Muscle of back (tissue), 11 donors: ENCODE results near the gene SLC25A26. TPM values are rescaled to one million over a fixed set of nuclear protein-coding genes. Genes with fewer than 3 reads are reported as not detected.

Experiments used
- DNase-seq, 3 donors: peaks; one replicate each; pipeline versions ENCODE4 v3.0.0 to v3.0.0-alpha.2; 2013
- polyA plus RNA-seq, 10 donors: library from polyadenylated mRNA; unstranded; fragments of 120-200 nt; gene quantifications; one replicate each; pipeline ENCODE4 v1.2.1, GENCODE V29; 2013; ENCODE audit not compliant: insufficient read length in 10 of 10

Gene SLC25A26
- polyA plus RNA-seq, 10 donors = 19.0 to 28.1 (median 26.1) TPM

DNA sequence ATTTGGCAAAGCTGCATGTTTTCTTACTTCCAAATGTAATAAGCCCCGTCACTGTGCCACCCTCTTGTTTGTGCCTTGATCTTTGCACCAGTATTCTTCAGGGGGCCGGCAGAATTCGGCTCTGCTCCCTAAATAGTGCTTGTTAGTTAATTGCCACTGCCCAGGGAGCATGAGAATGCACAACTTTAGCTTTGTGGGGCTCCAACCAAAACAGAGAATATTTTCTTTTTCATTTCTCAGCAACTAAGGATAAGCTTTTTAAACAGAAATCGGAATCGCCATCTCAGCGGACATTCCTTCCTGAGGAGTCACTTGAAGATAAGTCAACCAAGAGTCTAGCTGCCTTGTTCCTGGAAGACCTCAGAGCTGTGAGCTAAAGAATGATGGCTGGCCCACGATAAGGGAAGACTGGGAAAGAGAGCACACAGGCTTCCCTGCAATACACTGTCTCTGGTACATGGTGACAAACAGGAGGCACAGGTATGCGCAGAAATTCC, 174.0 kb downstream of the SLC25A26 start:
- no peak for DNase-seq

DNA sequence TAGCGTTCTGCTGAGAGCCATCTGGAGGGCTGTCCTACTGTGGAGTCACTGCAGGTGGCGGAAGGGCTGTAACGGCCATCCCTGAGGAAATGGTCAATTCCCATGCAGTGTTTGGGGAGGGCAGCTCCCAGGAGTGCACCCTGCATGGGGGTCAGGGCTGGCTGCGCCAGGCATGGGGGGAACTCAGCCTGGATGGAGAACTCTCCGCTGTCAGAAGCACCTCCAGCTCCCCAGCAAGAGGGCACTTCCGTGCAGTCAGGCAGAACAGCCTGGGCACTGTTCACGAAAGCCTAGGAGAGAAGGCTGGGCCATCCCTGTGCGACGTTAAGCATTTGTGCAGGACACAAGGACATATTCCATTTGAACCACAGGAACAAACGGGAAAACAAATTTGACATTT, 174.8 kb downstream of the SLC25A26 start:
- DNase-seq = no peak

DNA sequence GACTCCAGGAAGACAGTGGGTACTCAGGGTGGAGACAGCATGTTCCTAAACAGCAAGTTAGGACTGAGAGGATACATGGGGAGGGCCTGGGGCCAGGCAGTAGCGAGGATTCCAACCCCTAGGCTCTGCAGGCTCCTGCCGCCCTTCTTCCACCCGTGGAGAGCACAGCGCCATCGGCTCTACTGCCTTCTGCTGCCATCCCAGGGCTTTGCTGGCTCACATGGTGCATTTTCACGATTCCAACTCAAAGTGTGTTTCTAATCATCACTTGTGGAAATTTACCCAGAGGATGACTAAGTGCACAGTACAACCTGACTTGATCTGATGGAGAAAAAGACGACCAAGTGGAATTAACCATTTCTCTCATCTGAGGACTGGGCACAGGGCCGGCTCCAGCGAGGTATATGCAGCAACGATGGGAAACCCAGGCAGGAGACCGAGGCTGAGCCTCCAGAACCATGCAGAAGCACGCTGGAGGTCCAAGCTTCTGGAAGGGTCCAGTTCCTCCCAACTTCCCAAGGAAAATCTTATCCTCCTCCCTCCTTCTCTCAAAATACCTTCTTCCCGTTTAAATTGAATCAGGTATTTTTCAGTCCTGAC, 175.5 kb downstream of the SLC25A26 start:
- DNase-seq = no peak

DNA sequence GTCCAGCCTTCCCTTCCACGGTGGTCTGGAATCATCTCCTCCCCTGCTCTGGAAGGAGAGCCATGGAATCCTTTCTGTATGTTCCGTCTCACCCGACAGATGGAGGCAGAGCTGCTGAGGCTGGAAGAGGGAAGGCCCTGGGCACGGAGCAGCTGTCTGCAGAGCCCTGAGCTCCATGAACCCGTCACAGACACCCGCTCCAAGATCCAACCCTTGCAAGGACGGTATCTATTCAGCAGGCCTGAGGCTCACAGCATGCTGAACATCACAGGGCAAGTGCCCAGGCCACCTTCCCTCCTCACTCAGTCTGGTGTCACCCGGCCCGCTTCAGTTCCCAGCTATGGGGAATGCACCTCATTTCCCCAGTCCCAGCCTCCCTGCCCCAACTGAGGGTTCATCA, 176.1 kb downstream of the SLC25A26 start:
- no peak for DNase-seq

DNA sequence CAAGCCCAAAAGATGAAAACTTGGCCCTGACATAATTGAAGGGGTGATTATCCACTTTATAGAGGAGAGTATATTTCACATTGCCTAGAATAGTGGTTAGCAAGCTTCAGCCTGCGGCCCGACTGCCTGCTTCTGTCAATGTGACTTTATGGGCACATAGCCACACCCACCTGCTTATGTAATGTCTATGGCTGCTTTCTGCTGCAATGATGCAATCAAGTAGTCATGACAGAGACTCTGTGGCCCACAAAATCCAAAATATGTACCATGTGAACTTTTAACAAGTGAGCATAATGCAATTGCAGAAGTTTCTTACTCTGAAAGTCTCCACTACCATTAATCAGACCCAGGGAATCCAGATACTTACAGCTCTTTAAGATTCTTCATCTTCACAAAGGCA, 176.9 kb downstream of the SLC25A26 start:
- no peak for DNase-seq

DNA sequence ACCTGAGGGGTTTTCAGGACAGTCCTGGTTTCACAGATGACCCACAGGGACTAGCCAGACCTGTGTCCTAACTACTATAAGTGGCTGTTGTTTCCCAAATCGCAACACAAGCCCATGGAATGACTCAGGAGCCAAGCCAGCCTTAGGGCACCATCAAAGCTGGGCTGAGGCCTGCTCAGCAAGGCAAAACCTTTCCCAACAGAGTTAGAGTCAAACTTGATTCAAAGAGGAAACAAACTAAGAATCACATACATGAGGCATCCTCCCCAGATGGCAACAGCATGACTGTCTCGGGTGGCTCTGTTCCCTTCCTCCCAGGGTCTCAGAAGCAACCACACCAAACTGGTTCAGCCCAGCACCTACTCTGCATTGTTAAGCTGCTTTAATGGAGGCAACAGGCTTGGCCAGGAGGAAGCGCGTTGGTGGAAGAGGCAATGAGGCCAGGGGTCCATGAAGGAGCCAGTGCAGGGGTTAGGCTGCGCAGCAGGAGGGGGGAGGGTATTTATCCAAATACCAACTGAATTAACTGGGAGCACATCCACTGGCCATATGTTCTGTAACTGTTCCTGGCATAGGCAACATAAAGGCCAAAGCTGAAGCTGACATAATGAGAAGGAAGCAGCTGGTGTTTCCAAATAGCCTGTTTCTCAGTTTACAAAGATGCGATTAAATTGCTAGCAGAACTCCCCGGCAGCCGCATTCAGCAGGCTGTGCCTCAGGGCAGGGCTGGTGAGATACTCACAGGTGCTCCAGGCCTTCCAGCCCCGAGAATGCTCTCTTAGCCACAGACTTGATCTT, 177.6 kb downstream of the SLC25A26 start:
- peak in 2 of 3 donors; percentile 55 to 64 for DNase-seq

DNA sequence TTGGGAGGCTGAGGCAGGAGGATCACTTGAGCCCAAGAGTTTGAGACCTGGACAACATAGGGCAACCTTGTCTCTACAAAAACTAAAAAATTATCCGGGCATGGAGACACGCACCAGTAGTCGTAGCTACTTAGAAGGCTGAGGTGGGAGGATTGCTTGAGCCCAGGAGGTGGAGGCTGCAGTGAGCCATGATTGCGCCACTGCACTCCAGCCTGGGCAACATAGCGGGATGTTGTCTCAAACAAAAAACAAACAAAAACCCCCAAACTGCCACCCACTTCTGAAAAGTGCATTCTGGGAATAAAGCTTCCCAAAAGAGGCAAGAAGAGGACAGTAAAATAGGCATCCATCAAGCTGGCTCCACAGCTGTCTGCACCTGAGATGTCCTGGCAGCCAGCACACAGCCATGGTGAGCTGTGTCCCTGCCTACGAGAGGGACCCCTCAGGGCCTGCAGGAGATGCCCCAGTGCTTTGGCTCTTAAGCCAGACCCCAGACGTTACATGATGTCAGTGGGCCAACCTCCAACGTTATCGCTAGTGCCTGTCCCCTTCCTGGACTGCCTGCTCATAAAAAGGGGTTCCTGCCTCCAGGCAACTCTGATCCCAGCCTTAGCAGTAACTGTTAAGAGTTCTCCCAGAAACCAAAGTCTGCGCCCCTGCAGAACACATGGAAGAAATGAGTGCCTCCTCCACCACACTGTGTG, 178.9 kb downstream of the SLC25A26 start:
- DNase-seq = no peak

DNA sequence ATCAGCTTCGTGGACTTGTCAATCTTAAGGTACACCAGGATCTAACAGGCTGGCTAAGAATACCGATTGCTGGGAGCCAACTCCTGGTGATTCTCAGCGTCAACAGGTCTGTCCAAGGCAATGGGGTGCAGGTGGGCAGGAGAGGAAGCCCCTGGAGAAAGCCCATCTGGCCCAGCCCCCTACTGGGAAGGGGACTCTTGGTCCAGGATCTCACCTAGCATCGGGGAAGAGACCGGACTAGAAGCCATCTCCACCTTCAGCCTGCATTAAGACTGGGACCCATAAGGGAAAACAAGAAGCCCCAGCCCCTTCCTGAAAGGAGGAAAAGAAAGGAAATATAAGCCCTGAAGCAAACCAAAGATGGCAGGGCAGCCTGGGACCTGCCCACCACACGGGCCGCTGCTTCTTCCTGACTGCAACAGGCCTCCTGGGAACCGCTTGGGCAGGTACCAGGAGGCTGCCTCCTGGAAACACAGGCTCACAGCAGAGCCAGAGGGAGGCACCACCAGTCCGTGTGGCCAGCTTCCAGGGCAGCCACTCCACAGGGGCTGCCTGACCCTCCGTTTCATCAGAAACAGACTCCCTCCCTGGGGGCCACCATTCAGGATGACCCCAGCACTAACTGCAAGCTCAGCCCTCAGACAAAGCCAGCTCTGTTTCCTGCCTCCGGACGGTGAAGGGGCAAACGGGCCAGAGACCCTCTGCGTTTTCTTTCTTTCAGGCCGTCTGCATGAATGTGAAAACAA, 179.8 kb downstream of the SLC25A26 start:
- no peak for DNase-seq

DNA sequence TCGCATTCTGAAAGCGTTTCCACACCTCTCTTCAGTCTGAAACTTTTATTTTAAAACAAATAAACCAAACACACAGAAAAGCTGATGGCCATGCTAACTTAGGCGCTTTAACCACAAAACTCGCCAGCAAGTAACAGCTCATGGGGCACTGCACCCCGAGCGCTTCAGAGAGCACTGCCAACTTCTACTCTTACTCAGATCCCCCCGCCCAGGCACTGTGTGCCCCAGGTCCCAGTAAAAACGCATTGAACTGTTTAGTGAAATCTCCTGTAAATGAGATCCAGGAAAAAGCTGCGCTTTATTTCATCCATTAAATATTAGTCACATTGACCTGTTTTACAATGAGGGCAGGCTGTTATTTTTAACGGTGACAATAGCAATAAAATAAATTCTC, 180.4 kb downstream of the SLC25A26 start:
- DNase-seq = no peak

DNA sequence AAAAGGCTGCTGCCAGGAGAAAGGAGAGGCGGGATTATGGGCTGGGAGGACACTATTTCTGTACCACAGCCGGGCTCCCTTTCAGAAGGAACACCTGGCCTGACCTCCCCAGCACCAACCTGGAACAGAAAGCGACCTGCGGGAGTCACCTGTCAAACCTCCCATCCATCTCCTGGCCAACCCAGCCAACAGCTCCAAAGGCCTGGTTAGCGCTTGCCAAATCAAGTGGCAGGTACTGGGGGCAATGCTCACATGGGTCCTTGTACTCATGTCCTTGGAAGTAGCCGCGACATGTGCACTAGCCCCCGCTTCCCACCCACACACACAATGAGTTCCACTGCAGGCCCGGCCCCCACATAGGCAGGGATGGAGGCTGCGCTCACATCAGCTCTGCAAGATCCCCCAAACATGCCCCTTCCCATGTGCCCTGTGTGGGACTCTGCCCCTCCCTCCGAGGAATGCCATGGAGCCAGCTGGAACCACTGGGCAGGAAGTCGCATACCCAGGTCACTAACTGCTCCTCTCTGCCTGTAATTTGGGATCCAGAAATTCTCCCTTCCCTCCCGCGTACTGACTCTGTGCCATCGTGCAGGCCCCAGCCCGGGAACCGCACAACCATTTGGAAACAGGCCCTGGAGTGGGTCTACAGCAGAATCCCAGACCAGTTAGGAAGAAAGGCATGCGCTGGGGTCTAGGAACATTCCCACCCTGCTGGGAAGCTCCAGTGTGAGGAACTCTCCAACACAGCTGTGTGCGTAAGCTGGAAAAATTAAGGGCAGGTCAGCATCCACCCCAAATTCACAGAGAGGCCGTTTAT, 181.1 kb downstream of the SLC25A26 start:
- DNase-seq = peak in 2 of 3 donors; percentile 49 to 60

DNA sequence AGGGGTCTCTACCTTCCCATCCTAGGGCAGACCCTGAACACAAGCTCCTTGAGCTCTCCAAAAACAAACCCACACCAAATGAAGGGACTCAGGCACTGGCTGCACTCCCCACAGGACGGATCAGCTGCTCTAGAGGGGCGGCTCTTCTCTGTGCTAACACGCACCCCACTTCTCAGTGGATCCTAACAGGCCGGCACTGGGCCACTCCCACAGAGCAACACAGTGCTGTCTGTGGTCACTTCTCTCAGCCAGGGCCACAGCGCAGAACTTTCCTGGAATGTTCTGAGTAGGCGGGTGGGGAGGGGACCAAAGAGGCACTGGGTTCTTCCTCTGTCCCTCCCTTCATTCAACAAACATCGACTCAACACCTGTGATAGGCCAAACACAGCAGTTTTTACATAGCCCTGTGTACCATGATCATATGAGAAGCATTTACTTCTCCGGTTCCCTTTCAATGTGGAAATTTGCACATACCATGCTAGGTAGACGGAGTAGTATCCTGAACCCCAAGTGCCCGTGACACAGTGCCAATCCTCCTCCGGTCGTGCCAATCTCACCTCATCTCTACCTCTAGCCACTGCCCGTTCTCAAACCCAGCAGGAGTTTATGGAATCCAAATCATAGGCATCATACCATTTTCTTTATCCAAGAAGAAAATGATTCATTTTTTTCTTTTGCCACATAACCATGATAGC, 181.9 kb downstream of the SLC25A26 start:
- DNase-seq = peak in 1 of 3 donors; percentile 74

DNA sequence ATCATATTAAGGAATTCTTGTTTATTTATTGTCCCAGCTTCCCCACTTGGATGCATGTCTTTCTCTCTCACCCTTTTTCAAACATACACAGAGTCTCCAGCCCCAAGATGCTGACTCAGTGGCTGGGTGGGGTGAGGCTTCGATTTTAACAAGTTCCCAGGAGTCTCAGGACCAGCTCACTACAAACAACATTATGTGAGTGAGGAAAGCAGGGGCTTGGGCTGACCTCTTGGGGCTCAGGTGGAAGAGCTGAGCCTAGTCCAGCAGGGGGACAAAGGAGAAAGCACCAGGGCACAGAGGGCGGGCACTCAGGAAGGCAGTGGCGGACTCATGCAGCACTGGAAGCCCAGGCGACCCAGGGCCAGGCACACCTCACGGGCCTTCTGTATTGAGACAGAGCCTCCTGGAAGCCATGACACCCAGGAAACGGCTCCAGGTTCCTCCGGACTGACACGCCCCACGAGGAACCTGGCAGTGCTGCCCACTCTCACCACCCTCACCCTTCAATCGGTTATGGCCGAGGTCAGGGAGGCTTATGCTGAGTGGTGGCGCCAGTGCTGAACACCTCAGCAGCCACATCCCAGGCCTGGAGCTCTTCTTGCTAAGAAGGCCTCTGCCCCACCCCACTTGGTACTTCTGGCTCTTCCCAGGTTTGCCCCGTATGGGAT, 182.7 kb downstream of the SLC25A26 start:
- DNase-seq = no peak

DNA sequence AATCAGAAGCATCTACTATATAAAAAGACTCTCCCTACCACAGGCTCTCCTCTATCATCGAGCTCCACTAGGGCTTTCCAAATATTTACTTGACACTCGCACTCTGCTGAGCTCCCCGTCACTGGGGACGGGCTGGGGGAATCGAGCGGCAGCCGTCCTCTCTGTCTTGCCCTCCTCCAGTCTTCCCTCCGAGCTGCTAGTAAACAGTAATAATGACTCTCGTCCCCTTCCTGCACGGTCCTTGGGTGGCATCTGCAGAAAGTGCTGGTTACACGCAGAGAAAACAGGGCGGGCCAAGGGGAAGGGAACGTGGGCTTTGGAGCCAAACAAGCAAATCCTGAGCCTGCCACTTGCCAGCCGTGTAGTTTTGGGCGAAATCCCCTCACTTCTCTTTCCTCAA, 183.4 kb downstream of the SLC25A26 start:
- no peak for DNase-seq

DNA sequence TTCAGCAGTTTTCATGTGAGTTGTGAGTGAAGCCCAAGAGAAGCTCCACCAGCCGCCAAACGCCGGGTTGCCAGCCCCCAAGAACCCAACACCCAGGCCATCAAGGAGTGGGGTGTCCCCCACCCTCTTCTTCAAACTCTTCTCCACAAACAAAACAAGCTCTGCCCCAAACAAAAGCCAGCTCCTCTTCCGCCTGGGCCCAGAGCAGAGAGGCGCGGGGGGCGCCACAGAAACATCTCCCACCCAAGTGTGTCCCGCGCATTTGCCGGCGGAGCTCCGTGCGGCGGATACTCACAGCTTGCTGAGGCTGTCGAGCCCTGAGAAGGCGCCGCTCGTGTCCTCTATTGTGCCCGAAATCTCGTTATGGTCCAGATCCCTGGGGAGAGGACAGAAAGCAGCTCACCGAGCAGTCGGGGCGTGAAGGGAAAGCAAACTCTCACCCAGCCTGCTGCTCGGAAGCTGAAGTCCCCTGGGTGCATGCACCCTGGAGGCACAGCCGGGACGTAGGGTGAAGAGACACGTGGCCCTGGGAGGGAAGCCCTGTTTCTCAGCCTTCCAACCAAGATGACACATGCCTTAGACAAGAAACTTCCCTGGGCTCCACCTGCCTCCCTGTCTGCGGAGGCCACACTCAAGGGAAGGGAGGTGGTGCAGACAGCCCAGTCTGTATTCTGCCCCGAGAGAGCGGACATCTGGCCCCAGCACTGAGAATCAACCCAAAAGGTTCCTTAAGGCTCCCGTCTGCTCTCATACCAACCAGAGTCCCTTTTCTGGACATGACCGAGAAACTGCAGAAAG, 184.3 kb downstream of the SLC25A26 start:
- DNase-seq = no peak

DNA sequence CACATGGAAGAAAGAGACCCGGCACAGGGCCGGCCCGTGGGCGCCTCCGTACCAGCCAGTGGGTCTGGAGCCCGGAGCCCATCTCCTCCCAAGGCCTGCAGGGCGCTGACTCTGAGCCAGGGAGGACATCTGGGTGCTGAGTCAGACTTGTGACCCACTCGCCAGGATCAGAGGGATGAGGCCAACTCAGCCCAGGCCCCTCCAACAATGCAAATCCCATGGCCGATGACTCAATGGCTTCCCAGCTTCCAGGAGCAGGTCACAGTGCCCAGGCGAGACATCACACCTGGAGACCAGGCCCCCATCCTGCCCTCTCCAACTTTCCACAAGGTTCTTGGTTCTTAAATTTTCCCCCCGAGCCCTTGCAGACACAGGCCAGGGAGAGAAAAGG, 184.9 kb downstream of the SLC25A26 start:
- DNase-seq = no peak

DNA sequence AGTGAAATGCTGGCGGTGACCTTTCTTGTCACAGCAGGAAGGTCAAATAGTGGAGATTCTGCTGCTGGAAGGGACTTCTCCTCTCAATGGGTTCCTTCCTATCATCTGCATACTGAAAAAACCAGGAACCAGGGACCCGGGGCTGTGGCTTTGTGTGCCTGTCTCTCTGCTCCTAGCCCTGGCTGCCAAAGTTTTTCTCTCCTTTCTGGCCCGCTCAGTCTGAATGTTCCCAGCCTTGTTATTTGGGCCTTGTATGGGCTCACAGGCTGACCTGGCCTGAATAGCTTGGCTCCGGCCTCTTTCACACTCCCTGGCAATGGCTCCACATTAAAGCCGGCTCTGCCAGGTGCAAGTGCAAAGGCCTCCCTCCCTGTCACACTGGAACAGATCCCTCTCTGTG, 185.4 kb downstream of the SLC25A26 start:
- DNase-seq = peak in 1 of 3 donors; percentile 51

DNA sequence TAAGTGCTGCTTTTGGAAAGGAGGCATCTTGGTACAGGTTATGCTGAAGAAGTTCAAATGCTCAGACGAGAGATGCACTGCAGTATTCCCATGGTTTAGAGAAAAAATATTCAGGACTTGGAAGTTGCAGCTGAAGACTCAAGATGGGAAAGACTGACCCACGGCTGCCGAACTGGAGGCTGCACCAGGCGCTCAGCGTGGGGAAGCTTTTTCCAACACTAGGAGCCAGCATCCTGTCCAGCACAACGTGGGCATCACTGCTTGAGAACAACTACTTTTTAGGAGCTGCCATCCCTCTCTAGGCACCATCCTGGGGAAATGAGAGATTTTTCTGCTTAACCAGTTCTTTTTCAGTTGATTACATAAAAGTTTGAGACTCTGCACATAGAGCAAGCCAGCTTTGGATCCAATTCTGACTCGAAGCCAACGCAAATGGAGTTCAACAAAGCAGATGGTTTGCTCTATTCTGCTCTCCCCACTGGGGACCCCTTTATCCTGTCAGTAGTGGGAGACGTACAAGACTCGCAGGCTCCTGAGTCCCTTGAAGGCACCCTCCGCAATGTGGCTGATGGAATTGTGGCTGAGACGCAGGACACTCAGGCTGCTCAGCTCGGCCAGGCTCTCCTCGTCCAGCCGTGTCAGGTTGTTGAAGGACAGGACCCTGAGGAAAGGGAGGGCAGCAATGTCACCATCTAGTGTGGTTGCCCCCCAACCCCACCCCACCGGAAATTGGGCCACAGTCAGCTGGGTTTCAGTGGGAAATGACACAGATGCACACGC, 186.2 kb downstream of the SLC25A26 start:
- DNase-seq = peak in 2 of 3 donors; percentile 66 to 90

DNA sequence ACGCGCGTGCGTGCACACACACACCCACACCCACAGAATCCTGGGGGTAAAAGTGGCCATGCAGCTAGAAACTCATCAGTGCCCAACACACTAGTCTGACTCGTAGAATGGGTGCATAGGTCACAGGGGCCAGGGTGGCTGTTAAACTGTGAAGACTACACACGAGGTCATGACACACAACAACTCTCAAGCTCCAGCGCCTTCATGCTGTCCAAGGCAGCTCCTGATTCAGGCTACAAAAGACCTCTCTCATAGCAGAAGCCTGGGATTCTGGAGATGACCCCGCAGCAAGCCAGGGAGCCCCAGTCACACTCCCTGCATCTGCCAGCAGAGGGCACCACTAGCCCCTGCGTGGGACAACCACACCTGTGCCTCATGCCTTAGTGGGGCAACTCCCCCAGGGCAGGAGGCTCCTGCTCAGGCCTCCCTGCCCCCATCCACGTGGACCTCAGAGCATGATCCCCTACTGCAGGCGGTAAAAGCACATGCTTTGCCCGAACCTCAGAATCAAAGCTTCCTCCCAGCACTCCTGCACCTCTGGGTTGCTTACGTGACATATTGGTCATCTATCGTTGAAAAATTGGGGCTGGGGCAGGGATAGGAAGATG, 186.9 kb downstream of the SLC25A26 start:
- peak in 2 of 3 donors; percentile 72 to 86 for DNase-seq
